ENCODE measurements around the gene ZEB1.

The ZEB1 gene

DNA sequence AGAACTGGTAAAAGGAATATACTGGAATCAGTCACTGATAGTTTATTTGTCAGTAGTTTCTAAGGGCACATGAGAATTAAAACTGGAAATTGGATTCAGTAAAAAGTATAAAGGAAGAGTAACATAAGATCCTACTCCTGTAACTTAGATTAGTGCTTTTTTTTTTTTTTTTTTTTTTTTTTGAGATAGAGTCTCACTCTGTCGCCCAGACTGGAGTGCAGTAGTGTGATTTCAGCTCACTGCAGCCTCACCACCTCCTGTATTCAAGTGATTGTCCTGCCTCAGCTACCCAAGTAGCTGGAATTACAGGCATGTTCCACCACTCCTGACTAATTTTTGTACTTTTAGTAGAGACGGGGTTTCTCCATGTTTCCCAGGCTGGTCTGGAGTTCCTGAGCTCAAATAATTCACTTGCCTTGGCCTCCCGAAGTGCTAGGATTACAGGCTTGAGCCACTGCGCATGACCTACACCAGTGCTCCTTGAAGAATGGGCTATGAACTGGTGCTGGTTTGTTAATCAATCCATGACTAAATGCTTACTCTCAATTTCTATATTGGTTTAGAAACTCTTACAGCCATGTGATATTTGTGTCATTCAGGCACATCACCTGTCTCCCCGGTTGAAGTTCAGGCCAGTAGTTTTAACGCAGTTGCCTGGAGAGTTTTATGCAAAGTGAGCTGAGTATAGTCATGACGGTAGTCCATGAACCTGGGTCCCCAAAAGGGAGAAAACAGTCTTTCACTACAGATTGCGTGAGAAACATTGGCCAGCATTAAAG, 65.0 kb downstream of the ZEB1 start:
- Histone ChIP-seq H3K27me3 (ENCODE audit: insufficient read depth, poor library complexity, severe bottlenecking) (peaks cover 5% of the 10 kb centered on the region), H3K9me3 (ENCODE audit: severe bottlenecking) (no peaks in the 10 kb centered on the region), H3K27ac (ENCODE audit: poor library complexity, severe bottlenecking) (no peak overlapping the region), H3K4me1 (ENCODE audit: insufficient read depth, poor library complexity, severe bottlenecking) (no peaks in the 10 kb centered on the region), H3K36me3 (ENCODE audit: low read depth) (no peaks in the 10 kb centered on the region), H3K4me3 (ENCODE audit: severe bottlenecking) (no peak overlapping the region)
- DNase-seq (ENCODE audit: low spot score), result no peak
- no peak for ATAC-seq (ENCODE audit: low read depth)
- TF ChIP-seq, protein P1, sequence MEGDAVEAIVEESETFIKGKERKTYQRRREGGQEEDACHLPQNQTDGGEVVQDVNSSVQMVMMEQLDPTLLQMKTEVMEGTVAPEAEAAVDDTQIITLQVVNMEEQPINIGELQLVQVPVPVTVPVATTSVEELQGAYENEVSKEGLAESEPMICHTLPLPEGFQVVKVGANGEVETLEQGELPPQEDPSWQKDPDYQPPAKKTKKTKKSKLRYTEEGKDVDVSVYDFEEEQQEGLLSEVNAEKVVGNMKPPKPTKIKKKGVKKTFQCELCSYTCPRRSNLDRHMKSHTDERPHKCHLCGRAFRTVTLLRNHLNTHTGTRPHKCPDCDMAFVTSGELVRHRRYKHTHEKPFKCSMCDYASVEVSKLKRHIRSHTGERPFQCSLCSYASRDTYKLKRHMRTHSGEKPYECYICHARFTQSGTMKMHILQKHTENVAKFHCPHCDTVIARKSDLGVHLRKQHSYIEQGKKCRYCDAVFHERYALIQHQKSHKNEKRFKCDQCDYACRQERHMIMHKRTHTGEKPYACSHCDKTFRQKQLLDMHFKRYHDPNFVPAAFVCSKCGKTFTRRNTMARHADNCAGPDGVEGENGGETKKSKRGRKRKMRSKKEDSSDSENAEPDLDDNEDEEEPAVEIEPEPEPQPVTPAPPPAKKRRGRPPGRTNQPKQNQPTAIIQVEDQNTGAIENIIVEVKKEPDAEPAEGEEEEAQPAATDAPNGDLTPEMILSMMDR (IDR thresholded peaks at IDR 0.05; ENCODE audit: poor library complexity, severe bottlenecking), result no peak

DNA sequence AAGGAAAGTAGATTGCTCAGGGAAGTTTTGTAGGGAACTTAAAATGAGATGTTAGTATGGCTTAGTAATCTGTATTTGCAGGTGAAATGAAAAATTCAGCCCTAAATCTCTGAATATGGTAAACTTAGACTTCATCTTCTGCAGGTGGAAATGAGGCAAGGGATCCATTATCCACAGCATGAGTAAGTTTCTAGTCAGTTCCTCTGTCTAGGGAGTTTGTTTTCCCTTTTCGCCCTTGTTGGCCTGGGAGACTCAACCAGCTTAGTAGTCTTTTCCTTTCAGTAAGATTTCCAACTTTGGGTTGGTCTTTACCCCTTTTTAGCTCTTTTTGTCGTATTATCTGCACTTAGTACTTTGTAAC, 65.6 kb downstream of the ZEB1 start:
- Histone ChIP-seq H3K27me3 (ENCODE audit: insufficient read depth, poor library complexity, severe bottlenecking) (peaks cover 4% of the 10 kb centered on the region), H3K9me3 (ENCODE audit: severe bottlenecking) (no peaks in the 10 kb centered on the region), H3K4me1 (ENCODE audit: insufficient read depth, poor library complexity, severe bottlenecking) (no peaks in the 10 kb centered on the region), H3K27ac (ENCODE audit: poor library complexity, severe bottlenecking) (no peak overlapping the region), H3K36me3 (ENCODE audit: low read depth) (no peaks in the 10 kb centered on the region), H3K4me3 (ENCODE audit: severe bottlenecking) (no peak overlapping the region)
- TF ChIP-seq, protein P1 (IDR thresholded peaks at IDR 0.05; ENCODE audit: poor library complexity, severe bottlenecking), result no peak
- no peak for DNase-seq (ENCODE audit: low spot score)
- no peak for ATAC-seq (ENCODE audit: low read depth)

DNA sequence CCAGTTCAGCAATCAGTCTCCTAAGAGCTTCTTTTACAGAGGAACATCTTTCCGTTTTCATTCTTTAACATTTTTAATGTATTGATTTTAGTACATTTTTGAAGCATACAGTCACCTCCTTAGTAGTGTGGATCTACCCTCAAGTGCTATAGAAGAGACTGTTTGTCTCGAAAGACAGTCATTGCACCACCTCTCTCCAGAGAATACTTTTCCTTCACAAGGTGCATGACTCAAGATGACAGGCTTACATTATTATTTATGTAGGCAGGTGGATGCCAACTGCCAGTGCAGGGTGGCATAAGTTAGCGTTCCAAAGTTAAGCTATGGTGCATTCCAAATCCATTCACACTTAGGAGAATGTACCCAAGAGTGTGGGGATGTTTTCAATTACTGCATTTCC, 71.8 kb downstream of the ZEB1 start:
- Histone ChIP-seq H3K4me1 (ENCODE audit: insufficient read depth, poor library complexity, severe bottlenecking) (no peaks in the 10 kb centered on the region), H3K27me3 (ENCODE audit: insufficient read depth, poor library complexity, severe bottlenecking) (peaks cover 9% of the 10 kb centered on the region), H3K36me3 (ENCODE audit: low read depth) (no peaks in the 10 kb centered on the region), H3K4me3 (ENCODE audit: severe bottlenecking) (no peak overlapping the region), H3K27ac (ENCODE audit: poor library complexity, severe bottlenecking) (no peak overlapping the region), H3K9me3 (ENCODE audit: severe bottlenecking) (no peaks in the 10 kb centered on the region)
- DNase-seq (ENCODE audit: low spot score) (no peak), ATAC-seq (ENCODE audit: low read depth) (peak; percentile 77)
- TF ChIP-seq, protein P1 (IDR thresholded peaks at IDR 0.05; ENCODE audit: poor library complexity, severe bottlenecking), result no peak

DNA sequence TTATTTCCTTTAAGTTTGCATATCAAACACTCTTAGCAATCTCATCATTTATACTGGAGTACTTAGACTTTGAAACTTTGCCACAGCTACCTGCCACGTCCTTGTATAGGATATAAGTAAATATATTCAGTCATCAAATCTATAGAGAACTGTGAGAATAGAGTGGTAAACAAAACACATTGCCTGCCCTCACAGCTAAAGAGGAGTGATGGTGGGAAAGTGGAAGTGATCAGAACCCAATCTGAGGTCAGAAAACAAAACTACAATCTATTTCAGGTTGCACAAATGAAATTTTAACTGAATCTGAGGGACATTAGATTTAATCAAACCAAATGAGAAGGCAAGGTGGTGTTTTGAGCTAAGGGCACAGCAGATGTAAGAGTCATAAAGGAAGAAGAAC, 74.8 kb downstream of the ZEB1 start:
- Histone ChIP-seq H3K27ac (ENCODE audit: poor library complexity, severe bottlenecking) (no peak overlapping the region), H3K9me3 (ENCODE audit: severe bottlenecking) (no peaks in the 10 kb centered on the region), H3K27me3 (ENCODE audit: insufficient read depth, poor library complexity, severe bottlenecking) (peaks cover 9% of the 10 kb centered on the region), H3K36me3 (ENCODE audit: low read depth) (no peaks in the 10 kb centered on the region), H3K4me1 (ENCODE audit: insufficient read depth, poor library complexity, severe bottlenecking) (no peaks in the 10 kb centered on the region), H3K4me3 (ENCODE audit: severe bottlenecking) (no peak overlapping the region)
- no peak for DNase-seq (ENCODE audit: low spot score)
- ATAC-seq (ENCODE audit: low read depth), result no peak
- TF ChIP-seq, protein P1 (IDR thresholded peaks at IDR 0.05; ENCODE audit: poor library complexity, severe bottlenecking), result no peak

DNA sequence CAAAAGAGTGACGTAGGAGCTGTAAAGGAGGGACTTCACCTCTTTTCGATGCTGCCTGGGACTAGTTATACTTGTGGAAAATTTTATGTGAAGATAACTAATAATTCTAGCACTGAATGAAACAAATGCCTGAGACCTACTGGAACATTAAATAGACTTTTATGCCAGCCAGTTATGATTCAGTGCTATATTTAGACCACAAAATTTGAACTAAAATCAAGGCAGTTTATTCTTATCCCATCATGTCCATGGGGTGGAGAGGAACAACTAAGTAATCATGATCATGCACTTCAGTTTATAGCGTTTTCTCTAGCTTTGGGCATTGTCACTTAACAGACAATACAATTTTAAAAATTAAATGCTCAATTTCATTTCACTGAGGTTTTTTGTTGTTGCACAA, 76.7 kb downstream of the ZEB1 start:
- no peak for ATAC-seq (ENCODE audit: low read depth)
- Histone ChIP-seq H3K27ac (ENCODE audit: poor library complexity, severe bottlenecking) (no peak overlapping the region), H3K36me3 (ENCODE audit: low read depth) (no peaks in the 10 kb centered on the region), H3K4me1 (ENCODE audit: insufficient read depth, poor library complexity, severe bottlenecking) (no peaks in the 10 kb centered on the region), H3K9me3 (ENCODE audit: severe bottlenecking) (no peaks in the 10 kb centered on the region), H3K4me3 (ENCODE audit: severe bottlenecking) (no peak overlapping the region), H3K27me3 (ENCODE audit: insufficient read depth, poor library complexity, severe bottlenecking) (peaks cover 9% of the 10 kb centered on the region)
- TF ChIP-seq, protein P1 (IDR thresholded peaks at IDR 0.05; ENCODE audit: poor library complexity, severe bottlenecking), result no peak
- DNase-seq (ENCODE audit: low spot score), result no peak

Data from RWPE2 (cell line).